Fibroblast of the aortic adventitia (primary cell): ENCODE data around the gene FKBP3. TPM values are rescaled to one million over a fixed set of nuclear protein-coding genes. Genes with fewer than 3 reads are reported as not detected.

ENCODE experiments used
- DNase-seq: peaks from one replicate; pipeline ENCODE4 v3.0.0-alpha.2; 2010; ENCODE audit warnings: low read depth
- H3K4me3 ChIP-seq: 2 replicates; pipeline ENCODE4 v1.5.1; 2011; ENCODE audit warnings: low read depth, mild to moderate bottlenecking, control low read depth, low read length, moderate library complexity
- total RNA-seq: library from RNA; depleted of rRNA; stranded (reverse); fragments of >200 nt; gene quantifications from 2 replicates; pipeline ENCODE4 v1.2.3, GENCODE V29; 2012; ENCODE audit warnings: low replicate concordance
- TF ChIP-seq, protein P1 (sequence below): IDR thresholded peaks from 2 replicates; pipeline ENCODE4 v1.5.1; 2011; ENCODE audit warnings: mild to moderate bottlenecking, low read length, control low read depth, inconsistent platforms; ENCODE audit not compliant: insufficient read depth

The FKBP3 gene
- total RNA-seq, 1 donor: 41.3 TPM

DNA sequence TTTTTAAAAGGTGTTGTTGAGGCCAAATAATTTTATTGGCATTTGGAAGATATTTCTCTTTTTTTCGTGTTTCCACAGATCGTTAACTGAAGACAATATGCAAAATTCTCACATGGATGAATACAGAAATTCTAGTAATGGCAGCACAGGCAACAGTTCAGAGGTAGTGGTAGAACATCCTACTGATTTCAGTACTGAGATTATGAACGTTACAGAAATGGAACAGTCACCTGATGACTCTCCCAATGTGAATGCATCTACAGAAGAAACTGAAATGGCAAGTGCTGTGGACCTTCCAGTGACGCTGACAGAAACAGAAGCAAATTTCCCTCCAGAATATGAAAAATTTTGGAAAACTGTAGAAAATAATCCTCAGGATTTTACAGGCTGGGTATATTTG, 39.1 kb downstream of the FKBP3 start:
- no peak for DNase-seq
- TF ChIP-seq, protein P1, sequence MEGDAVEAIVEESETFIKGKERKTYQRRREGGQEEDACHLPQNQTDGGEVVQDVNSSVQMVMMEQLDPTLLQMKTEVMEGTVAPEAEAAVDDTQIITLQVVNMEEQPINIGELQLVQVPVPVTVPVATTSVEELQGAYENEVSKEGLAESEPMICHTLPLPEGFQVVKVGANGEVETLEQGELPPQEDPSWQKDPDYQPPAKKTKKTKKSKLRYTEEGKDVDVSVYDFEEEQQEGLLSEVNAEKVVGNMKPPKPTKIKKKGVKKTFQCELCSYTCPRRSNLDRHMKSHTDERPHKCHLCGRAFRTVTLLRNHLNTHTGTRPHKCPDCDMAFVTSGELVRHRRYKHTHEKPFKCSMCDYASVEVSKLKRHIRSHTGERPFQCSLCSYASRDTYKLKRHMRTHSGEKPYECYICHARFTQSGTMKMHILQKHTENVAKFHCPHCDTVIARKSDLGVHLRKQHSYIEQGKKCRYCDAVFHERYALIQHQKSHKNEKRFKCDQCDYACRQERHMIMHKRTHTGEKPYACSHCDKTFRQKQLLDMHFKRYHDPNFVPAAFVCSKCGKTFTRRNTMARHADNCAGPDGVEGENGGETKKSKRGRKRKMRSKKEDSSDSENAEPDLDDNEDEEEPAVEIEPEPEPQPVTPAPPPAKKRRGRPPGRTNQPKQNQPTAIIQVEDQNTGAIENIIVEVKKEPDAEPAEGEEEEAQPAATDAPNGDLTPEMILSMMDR: no peak
- H3K4me3 ChIP-seq: no peak overlapping the region

DNA sequence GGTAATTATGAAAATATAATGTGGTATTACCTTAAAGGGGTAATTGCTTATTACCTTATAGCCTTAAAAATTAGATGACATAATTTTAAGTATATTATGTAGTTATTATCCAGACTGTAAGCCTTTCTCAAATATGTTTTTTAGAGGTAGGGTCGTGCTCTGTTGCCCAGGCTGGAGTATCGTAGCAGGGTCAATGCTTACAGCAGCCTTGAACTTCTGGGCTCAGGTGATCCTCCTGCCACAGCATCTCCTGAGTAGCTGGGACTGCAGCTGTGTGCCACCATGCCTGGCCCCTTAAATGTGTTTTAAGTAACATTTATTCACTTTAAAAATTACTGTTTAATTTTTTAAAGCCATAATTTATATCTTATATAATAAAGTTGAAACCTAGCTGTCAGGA, 40.0 kb downstream of the FKBP3 start:
- no peak for DNase-seq
- H3K4me3 ChIP-seq: no peak overlapping the region
- TF ChIP-seq, protein P1: no peak

DNA sequence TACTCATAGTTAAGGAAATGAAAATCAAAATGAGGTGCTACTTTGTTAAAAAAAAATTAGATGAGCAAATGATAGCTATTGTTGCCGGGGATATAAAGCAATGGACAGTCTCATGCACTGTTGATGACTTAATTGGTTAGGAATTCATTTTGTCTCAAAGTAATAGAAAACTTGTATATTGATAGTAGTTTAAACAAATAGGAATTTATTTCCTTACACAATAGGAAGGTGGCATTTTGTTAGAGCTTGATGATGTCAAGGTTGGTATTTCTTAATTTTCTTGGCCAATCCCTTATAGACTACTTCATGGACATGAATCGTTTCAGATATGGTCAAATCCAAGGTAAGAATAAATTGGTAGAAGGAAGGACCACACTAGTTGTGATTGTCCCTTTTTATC, 42.6 kb downstream of the FKBP3 start:
- peak; percentile 43 for DNase-seq
- H3K4me3 ChIP-seq: no peak overlapping the region
- TF ChIP-seq, protein P1: no peak

DNA sequence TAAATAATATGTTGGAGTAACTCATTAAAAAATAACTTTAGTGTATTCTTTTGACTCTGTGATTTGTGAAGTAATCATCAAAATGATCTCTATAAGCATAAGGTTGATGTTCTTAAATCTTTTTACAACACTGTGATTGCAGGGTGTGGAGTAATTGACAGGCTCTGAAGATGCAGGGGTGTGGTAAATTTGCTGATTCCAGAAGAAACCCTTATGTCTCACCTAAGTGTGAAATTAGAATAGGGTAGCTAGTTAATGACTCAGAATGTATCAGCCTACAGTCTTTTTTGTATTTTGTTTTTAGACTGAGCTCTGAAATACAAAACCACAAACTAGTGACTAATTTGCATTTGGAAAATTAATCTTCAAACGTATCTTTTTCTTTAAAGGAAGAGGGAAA, 44.5 kb downstream of the FKBP3 start:
- DNase-seq: no peak
- TF ChIP-seq, protein P1: no peak
- H3K4me3 ChIP-seq: no peak overlapping the region

DNA sequence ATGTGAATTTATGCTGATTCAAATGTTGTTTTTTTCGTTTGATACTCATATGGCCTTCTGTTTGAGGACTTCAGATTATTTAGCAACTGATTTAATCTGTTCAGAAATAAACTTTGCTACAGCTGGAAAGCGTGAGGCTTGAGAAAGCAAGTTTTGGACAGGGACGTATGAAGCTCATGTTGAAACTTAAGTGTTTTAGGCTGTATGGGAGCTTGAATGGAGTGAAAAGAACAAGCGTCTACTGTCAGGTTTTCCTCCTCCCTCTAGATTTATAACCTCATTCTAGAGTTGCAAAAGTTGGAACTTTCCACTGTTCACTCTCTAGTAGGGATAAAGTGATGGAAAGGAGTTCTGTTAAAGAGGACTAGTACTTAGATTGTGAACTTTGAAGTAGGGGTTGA, 49.3 kb downstream of the FKBP3 start:
- H3K4me3 ChIP-seq: peak overlapping the region; percentile 84
- peak; percentile 61 for DNase-seq
- TF ChIP-seq, protein P1: no peak

DNA sequence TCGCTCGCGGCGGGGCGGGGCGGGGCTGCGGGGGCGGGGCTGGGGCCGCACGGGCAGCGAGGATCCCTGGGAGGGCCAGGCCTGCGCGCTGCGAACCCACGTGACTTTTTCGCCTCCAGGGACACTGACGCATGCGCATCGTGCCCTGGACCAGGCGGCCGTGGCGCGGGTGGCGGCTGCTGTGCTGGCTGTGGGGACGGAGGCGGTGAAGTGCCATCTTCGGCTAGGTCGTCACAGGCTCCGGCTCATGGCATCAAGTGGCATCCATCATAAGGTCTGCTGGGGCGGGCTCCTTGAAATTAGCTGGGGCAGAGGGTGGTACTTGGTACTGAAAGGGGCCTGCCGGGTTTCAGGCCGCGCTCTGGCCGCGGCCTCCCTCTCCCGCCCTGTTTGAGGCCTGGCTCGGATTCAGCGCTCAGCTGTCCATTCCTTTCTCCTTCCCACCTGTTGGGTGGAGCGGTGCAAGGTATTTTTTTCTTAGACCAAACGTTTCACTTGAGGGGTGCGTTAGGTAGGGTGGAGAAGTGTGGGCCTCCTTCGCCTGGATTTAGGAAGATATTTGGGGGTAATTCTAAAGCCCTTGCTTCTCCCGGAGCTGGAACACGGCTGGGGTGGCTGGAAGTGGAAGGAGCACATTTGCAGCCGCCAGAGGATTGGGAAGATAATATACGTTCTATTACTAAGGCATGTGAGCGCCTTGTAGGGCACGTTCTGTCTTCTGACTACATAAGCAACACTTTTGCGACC, 50.1 kb downstream of the FKBP3 start, which contains the start of gene PRPF39:
Gene PRPF39, plus strand, starts transcription at position 141 of the 747 bp plus-strand sequence. CDS start 11,124 bp downstream, outside the sequence.
- peak within 1 kb of the TSS; percentile 84 for H3K4me3 ChIP-seq
- TF ChIP-seq, protein P1: no peak
- DNase-seq: peak; percentile 87

DNA sequence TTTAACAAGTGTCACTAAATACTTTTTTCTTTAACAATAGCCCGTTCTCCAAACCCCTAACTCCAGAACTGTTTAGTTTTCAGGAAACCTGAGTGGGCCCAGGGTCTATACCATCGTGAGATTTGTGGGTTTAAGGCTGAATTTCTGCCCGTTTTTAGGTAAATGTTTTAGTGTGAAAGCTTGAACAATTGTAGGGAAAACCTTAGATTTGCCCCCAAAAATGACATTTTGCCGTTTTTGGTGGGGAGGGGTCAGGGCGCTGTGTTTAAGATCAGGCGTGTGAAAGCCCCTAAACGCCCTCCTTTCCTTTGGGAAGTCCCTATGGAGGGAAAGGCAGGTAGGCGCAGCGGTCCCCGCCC, 50.7 kb downstream of the FKBP3 start:
- H3K4me3 ChIP-seq: peak overlapping the region; percentile 84
- TF ChIP-seq, protein P1: no peak
- DNase-seq: no peak
